IMR-90 (cell line): ENCODE data around the gene TEX53. TPM values are rescaled to one million over a fixed set of nuclear protein-coding genes. Genes with fewer than 3 reads are reported as not detected.

Experiments
- ATAC-seq: fragments of 200-7000 bp; cut with Tn5 transposase; 2 replicates; pipeline ENCODE4 v1.9.1; 2020; ENCODE audit warnings: low read depth, mild to moderate bottlenecking, moderate library complexity
- BruUV-seq: library from RNA; stranded (reverse); fragments of 400-500 nt; replicated peaks from 2 replicates; lab custom pipeline; 2021; lab: Mats Ljungman, UMichigan
- CTCF ChIA-PET: fragments of 300-600 bp; formaldehyde crosslinking; extraction: SDS; loops from one replicate; lab custom pipeline; 2021; ENCODE audit warnings: antibody characterized with exemption; lab: Yijun Ruan, JAX
- POLR2A ChIA-PET: fragments of 300-600 bp; sonication (Branson Sonifier 250); formaldehyde crosslinking; loops from one replicate; lab custom pipeline; 2022; ENCODE audit warnings: antibody characterized with exemption; ENCODE audit not compliant: unreplicated experiment; lab: Charles Lee
- DNase-seq: peaks from one replicate; pipeline ENCODE4 v3.0.0; 2013
- H2AFZ ChIP-seq: replicated peaks from 2 replicates; pipeline ENCODE3; 2013; ENCODE audit warnings: low read length, mild to moderate bottlenecking; ENCODE audit not compliant: poor library complexity
- H2AK5ac ChIP-seq: 2 replicates; pipeline ENCODE4 v1.6.1; 2013; ENCODE audit warnings: low read depth, low read length, inconsistent platforms
- H2AK9ac ChIP-seq: replicated peaks from 2 replicates; pipeline ENCODE3; 2013; ENCODE audit warnings: mild to moderate bottlenecking, low read depth, low read length, moderate library complexity; ENCODE audit not compliant: poor library complexity
- H2BK120ac ChIP-seq: 2 replicates; pipeline ENCODE4 v1.6.1; 2013; ENCODE audit warnings: low read depth, low read length, inconsistent platforms
- H2BK15ac ChIP-seq: 3 replicates; pipeline ENCODE4 v1.6.1; 2013; ENCODE audit warnings: low read depth, low read length, inconsistent platforms
- H2BK20ac ChIP-seq: 2 replicates; pipeline ENCODE4 v1.6.1; 2013; ENCODE audit warnings: low read depth, mild to moderate bottlenecking, inconsistent platforms, low read length, moderate library complexity
- H2BK5ac ChIP-seq: 2 replicates; pipeline ENCODE4 v1.6.1; 2013; ENCODE audit warnings: mild to moderate bottlenecking, low read depth, low read length, inconsistent platforms; ENCODE audit not compliant: poor library complexity, severe bottlenecking
- H3K14ac ChIP-seq: replicated peaks from 2 replicates; pipeline ENCODE4 v1.6.1; 2013; ENCODE audit warnings: low read depth, low read length, inconsistent platforms
- H3K18ac ChIP-seq: 2 replicates; pipeline ENCODE4 v1.6.1; 2013; ENCODE audit warnings: low read depth, low read length, control low read depth
- H3K23ac ChIP-seq: 2 replicates; pipeline ENCODE4 v1.6.1; 2013; ENCODE audit warnings: low read depth, low read length, inconsistent platforms
- H3K27ac ChIP-seq: 2 replicates; pipeline ENCODE4 v1.5.1; 2013; ENCODE audit warnings: mild to moderate bottlenecking, control low read depth, low read length; ENCODE audit not compliant: insufficient read depth
- H3K27me3 ChIP-seq: 2 replicates; pipeline ENCODE4 v1.6.1; 2013; ENCODE audit warnings: low read length; ENCODE audit not compliant: control insufficient read depth, insufficient read depth
- H3K36me3 ChIP-seq: 2 replicates; pipeline ENCODE4 v1.6.1; 2013; ENCODE audit warnings: low read length, mixed read lengths; ENCODE audit not compliant: control insufficient read depth, insufficient read depth
- H3K4ac ChIP-seq: 2 replicates; pipeline ENCODE4 v1.6.1; 2013; ENCODE audit warnings: low read depth, low read length, inconsistent platforms
- H3K4me1 ChIP-seq: 2 replicates; pipeline ENCODE4 v1.6.1; 2013; ENCODE audit warnings: low read length, mixed read lengths; ENCODE audit not compliant: control insufficient read depth, insufficient read depth
- H3K4me2 ChIP-seq: 2 replicates; pipeline ENCODE4 v1.6.1; 2013; ENCODE audit warnings: low read depth, mild to moderate bottlenecking, control low read depth, low read length, moderate library complexity
- H3K4me3 ChIP-seq: 2 replicates; pipeline ENCODE4 v1.5.1; 2013; ENCODE audit warnings: low read depth, mild to moderate bottlenecking, control low read depth, low read length, moderate library complexity; ENCODE audit not compliant: insufficient read depth
- H3K56ac ChIP-seq: 2 replicates; pipeline ENCODE4 v1.6.1; 2013; ENCODE audit warnings: low read length, inconsistent platforms; ENCODE audit not compliant: insufficient read depth; ENCODE audit errors: extremely low read depth
- H3K79me1 ChIP-seq, 2 experiments: 2 replicates each; pipeline ENCODE4 v1.6.1; 2013; ENCODE audit warnings: low read length in 2 of 2, inconsistent platforms in 1 of 2, low read depth in 1 of 2
- H3K9ac ChIP-seq: 2 replicates; pipeline ENCODE4 v1.6.1; 2013; ENCODE audit warnings: low read depth, low read length, control low read depth
- H3K9me1 ChIP-seq: 2 replicates; pipeline ENCODE4 v1.6.1; 2013; ENCODE audit warnings: low read length, inconsistent platforms; ENCODE audit not compliant: insufficient read depth
- H3K9me3 ChIP-seq: 2 replicates; pipeline ENCODE4 v1.6.1; 2013; ENCODE audit warnings: low read length; ENCODE audit not compliant: control insufficient read depth, insufficient read depth
- H4K20me1 ChIP-seq: 2 replicates; pipeline ENCODE4 v1.6.1; 2013; ENCODE audit warnings: low read length, inconsistent platforms; ENCODE audit not compliant: insufficient read depth
- H4K5ac ChIP-seq: 2 replicates; pipeline ENCODE4 v1.6.1; 2013; ENCODE audit warnings: mild to moderate bottlenecking, low read depth, low read length, control low read depth
- H4K8ac ChIP-seq, 2 experiments: 2 replicates each; pipeline ENCODE4 v1.6.1; 2013; ENCODE audit warnings: low read depth in 2 of 2, low read length in 2 of 2, control low read depth in 1 of 2, inconsistent platforms in 1 of 2
- H4K91ac ChIP-seq: 2 replicates; pipeline ENCODE4 v1.6.1; 2013; ENCODE audit warnings: low read depth, low read length, inconsistent platforms; ENCODE audit not compliant: insufficient read depth
- CEBPB ChIP-seq: IDR thresholded peaks from 2 replicates; pipeline ENCODE4 v1.6.1; 2012; ENCODE audit warnings: low read depth, low read length, improper control_type of control experiment
- WGBS, 2 experiments: methylation state at CpG; one replicate each; pipeline versions ENCODE4 v1.1.5 to v1.1.7; 2013; ENCODE audit warnings: missing lambda C conversion rate in 2 of 2; ENCODE audit not compliant: insufficient read length in 1 of 2; ENCODE audit errors: extremely low coverage in 2 of 2; 5-methylcytosine and 5-hydroxymethylcytosine counted together
- dilution Hi-C: fragments of 300-500 bp; cut with HindIII; formaldehyde crosslinking; loops from one replicate; pipeline ENCODE4 v1.14.3; 2018; ENCODE audit warnings: low sequenced_read_pairs; ENCODE audit not compliant: unreplicated experiment
- in situ Hi-C: fragments of 300-500 bp; cut with MboI; formaldehyde crosslinking; loops from 3 replicates; pipeline ENCODE4 v1.14.3; 2019; ENCODE audit warnings: low sequenced_read_pairs, inconsistent platforms, mixed read lengths
- intact Hi-C: fragments of 100-400 bp; cut with micrococcal nuclease; formaldehyde crosslinking; loops from 2 replicates; pipeline ENCODE4 v1.10.0; 2022
- polyA plus RNA-seq, 3 experiments: library from polyadenylated mRNA; depleted of rRNA; stranded (reverse); fragments of >200 nt; gene quantifications; 2 replicates each; pipeline ENCODE4 v1.2.3, GENCODE V29; 2012; ENCODE audit warnings: low replicate concordance in 1 of 3
- total RNA-seq: library from RNA; depleted of rRNA; stranded (reverse); fragments of >200 nt; gene quantifications from 2 replicates; pipeline ENCODE4 v1.2.3, GENCODE V29; 2012

The TEX53 gene
- total and polyA plus RNA-seq, 2 of the 4 experiments (the other 2 are of a cell fraction), result not detected

DNA sequence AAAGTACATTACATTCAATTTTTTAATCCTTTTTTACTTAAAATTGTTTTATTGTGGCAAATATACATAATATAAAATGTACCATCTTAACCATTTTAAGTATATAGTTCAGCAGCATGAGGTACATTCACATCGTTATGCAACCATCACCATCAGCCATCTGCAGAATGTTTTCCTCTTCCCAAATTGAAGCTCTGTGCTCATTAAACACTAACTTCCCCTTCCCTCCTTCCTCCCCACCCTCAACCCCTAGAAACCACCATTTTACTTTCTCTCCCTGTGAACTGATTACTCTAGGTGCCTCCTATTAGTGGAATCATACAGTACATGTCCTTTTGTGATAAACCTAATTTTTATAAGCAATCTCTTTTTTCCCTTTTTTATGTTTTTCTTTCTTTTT is 15.6 kb downstream of the TEX53 start:
- Histone ChIP-seq H4K91ac (no peak overlapping the region), H3K4me3 (no peak overlapping the region), H2AK5ac (no peak overlapping the region), H3K56ac (no peak overlapping the region), H3K27me3 (no peaks in the 10 kb centered on the region), H3K4me1 (no peaks in the 10 kb centered on the region), H3K14ac (no peak overlapping the region), H2AK9ac (no peak overlapping the region), H3K4me2 (no peak overlapping the region), H2AFZ (no peak overlapping the region), H2BK15ac (no peak overlapping the region), H3K79me1 (no peaks in the 10 kb centered on the region), H3K23ac (no peak overlapping the region), H3K27ac (no peak overlapping the region), H2BK20ac (no peak overlapping the region), H3K9me3 (no peaks in the 10 kb centered on the region), H3K9ac (no peak overlapping the region), H3K9me1 (peaks cover 4% of the 10 kb centered on the region; the same call in 1 of the 2 replicates), H2BK5ac (no peak overlapping the region), H3K36me3 (peaks cover 16% of the 10 kb centered on the region), H2BK120ac (no peak overlapping the region), H4K5ac (no peak overlapping the region), H3K18ac (no peak overlapping the region), H3K4ac (no peak overlapping the region), H4K8ac (no peak overlapping the region), H4K20me1 (no peaks in the 10 kb centered on the region)
- ChIA-PET CTCF (no interaction called here), POLR2A (no interaction called here)
- TF ChIP-seq CEBPB, result no peak
- dilution Hi-C loops, result no loop called here
- ATAC-seq, result no peak
- WGBS, 2 experiments, result 88% methylated on average over 1 of the region's 1 CpG; no CpG with 5 or more reads in 1 of the 2 experiments
- no peak for DNase-seq
- no TSS peak for BruUV-seq
- in situ Hi-C loops, result loop anchor here (10.0 kb wide), 1 partner anchor 207 kb away; no protein-coding TSS in a partner anchor
- intact Hi-C loops, result no loop called here
